GM21447 (cell line): ENCODE data around the gene CYB561.
A peak's percentile ranks its signal among the peaks of the same experiment; 100 is the strongest.

Experiments
- ATAC-seq: cut with Tn5 transposase; IDR thresholded peaks from one replicate; pipeline ENCODE4 v1.9.1; 2021; ENCODE audit not compliant: unreplicated experiment

CYB561 gene

GRCh38 chr17:63445954-63446752 lies at the start of gene CYB561:
TSS of gene CYB561 (minus strand) at chr17:63446306. CDS start at chr17:63437547, 8,759 bp downstream.
- ATAC-seq, result peak; percentile 47

- no peak for ATAC-seq
These were observed 49.4 kb upstream of the CYB561 start for GRCh38 chr17:63495491-63495890.

GRCh38 chr17:63494300-63494928 lies 48.3 kb upstream of the CYB561 start:
- ATAC-seq, result no peak

- no peak for ATAC-seq
These were observed 47.3 kb upstream of the CYB561 start for GRCh38 chr17:63493411-63493810.

- no peak for ATAC-seq
These were observed 46.8 kb upstream of the CYB561 start for GRCh38 chr17:63492940-63493339.

GRCh38 chr17:63491977-63492618 lies 46.0 kb upstream of the CYB561 start:
- ATAC-seq, result no peak

- no peak for ATAC-seq
These were observed 45.3 kb upstream of the CYB561 start for GRCh38 chr17:63491413-63491812.

GRCh38 chr17:63490858-63491400 lies 44.8 kb upstream of the CYB561 start:
- no peak for ATAC-seq

- no peak for ATAC-seq
These were observed 44.2 kb upstream of the CYB561 start for GRCh38 chr17:63490329-63490728.

GRCh38 chr17:63489291-63489690 lies 43.2 kb upstream of the CYB561 start:
- ATAC-seq, result no peak

GRCh38 chr17:63488851-63489250 lies 42.7 kb upstream of the CYB561 start:
- no peak for ATAC-seq

GRCh38 chr17:63487014-63487339 lies 40.9 kb upstream of the CYB561 start:
- ATAC-seq, result no peak

GRCh38 chr17:63486317-63487013 lies 40.4 kb upstream of the CYB561 start:
- ATAC-seq, result no peak

GRCh38 chr17:63483655-63484575 lies 37.8 kb upstream of the CYB561 start:
- ATAC-seq, result no peak

- ATAC-seq, result no peak
These were observed 36.9 kb upstream of the CYB561 start for GRCh38 chr17:63483038-63483437.

- ATAC-seq, result no peak
These were observed 36.4 kb upstream of the CYB561 start for GRCh38 chr17:63482509-63482908.

- no peak for ATAC-seq
These were observed 35.4 kb upstream of the CYB561 start for GRCh38 chr17:63481488-63481870.

- ATAC-seq, result no peak
These were observed 34.9 kb upstream of the CYB561 start for GRCh38 chr17:63480826-63481487.

- no peak for ATAC-seq
These were observed 34.2 kb upstream of the CYB561 start for GRCh38 chr17:63480192-63480784.
